ENCODE measurements around the gene CDC14A.

GRCh38 chr1:100445565-100445964 lies 93.3 kb downstream of the CDC14A start:
- TF ChIP-seq GATA2 (IDR thresholded peaks at IDR 0.05; ENCODE audit: low read depth, low read length) (no peak), GATA3 (IDR thresholded peaks at IDR 0.05; ENCODE audit: low read depth, low read length) (no peak)

Data from SH-SY5Y (cell line).